ENCODE data around the gene EDIL3.
"Not testable (repeated sequence)": the region's sequence is repeated elsewhere in the genome, so short reads cannot be mapped to it uniquely, and the experiment has no call there.

Gene EDIL3

GRCh38 chr5:84354101-84354500 lies 30.6 kb downstream of the EDIL3 start:
- no peaks in the 10 kb centered on the region for H3K9me3 ChIP-seq (ENCODE audit: control insufficient read depth, insufficient read depth, low read length)

GRCh38 chr5:84344788-84345187 lies 39.9 kb downstream of the EDIL3 start:
- H3K4me3 ChIP-seq (ENCODE audit: low read length), result no peak overlapping the region
- H3K4me1 ChIP-seq (ENCODE audit: control insufficient read depth, insufficient read depth, low read length), result peaks cover 3% of the 10 kb centered on the region; the same call in 1 of the 2 replicates
- no peak overlapping the region for H3K27ac ChIP-seq (ENCODE audit: low read length)
- no peak for DNase-seq (ENCODE audit: low read depth, low spot score)
- WGBS (ENCODE audit: insufficient coverage, insufficient read length), result no CpG with 5 or more reads among the region's 1 CpG
- no peaks in the 10 kb centered on the region for H3K9me3 ChIP-seq (ENCODE audit: control insufficient read depth, insufficient read depth, low read length)
- no peaks in the 10 kb centered on the region for H3K36me3 ChIP-seq (ENCODE audit: control insufficient read depth, insufficient read depth, low read length)
- H3K27me3 ChIP-seq (ENCODE audit: control insufficient read depth, insufficient read depth, low read length), result no peaks in the 10 kb centered on the region

More at GRCh38 chr5:84354101-84354500, 30.6 kb downstream of the EDIL3 start:
- DNase-seq (ENCODE audit: low read depth, low spot score), result no peak
- Histone ChIP-seq H3K4me3 (ENCODE audit: low read length) (no peak overlapping the region), H3K27me3 (ENCODE audit: control insufficient read depth, insufficient read depth, low read length) (no peaks in the 10 kb centered on the region), H3K36me3 (ENCODE audit: control insufficient read depth, insufficient read depth, low read length) (no peaks in the 10 kb centered on the region; the same call in 1 of the 2 replicates), H3K4me1 (ENCODE audit: control insufficient read depth, insufficient read depth, low read length) (no peaks in the 10 kb centered on the region), H3K27ac (ENCODE audit: low read length) (no peak overlapping the region)
- no CpG with 5 or more reads among the region's 4 CpGs for WGBS (ENCODE audit: insufficient coverage, insufficient read length)

- Histone ChIP-seq H3K4me1 (ENCODE audit: control insufficient read depth, insufficient read depth, low read length) (peaks cover 2% of the 10 kb centered on the region; the same call in 1 of the 2 replicates), H3K27ac (ENCODE audit: low read length) (no peak overlapping the region), H3K36me3 (ENCODE audit: control insufficient read depth, insufficient read depth, low read length) (no peaks in the 10 kb centered on the region), H3K27me3 (ENCODE audit: control insufficient read depth, insufficient read depth, low read length) (no peaks in the 10 kb centered on the region), H3K4me3 (ENCODE audit: low read length) (no peak overlapping the region), H3K9me3 (ENCODE audit: control insufficient read depth, insufficient read depth, low read length) (no peaks in the 10 kb centered on the region)
- DNase-seq (ENCODE audit: low read depth, low spot score), result no peak
Measured at GRCh38 chr5:84343171-84343570, 41.5 kb downstream of the EDIL3 start.

- no peaks in the 10 kb centered on the region for H3K9me3 ChIP-seq (ENCODE audit: control insufficient read depth, insufficient read depth, low read length)
- no peak overlapping the region for H3K27ac ChIP-seq (ENCODE audit: low read length)
- H3K36me3 ChIP-seq (ENCODE audit: control insufficient read depth, insufficient read depth, low read length), result no peaks in the 10 kb centered on the region
- H3K4me3 ChIP-seq (ENCODE audit: low read length), result no peak overlapping the region
- no peaks in the 10 kb centered on the region for H3K27me3 ChIP-seq (ENCODE audit: control insufficient read depth, insufficient read depth, low read length)
- no peak for DNase-seq (ENCODE audit: low read depth, low spot score)
- no peaks in the 10 kb centered on the region for H3K4me1 ChIP-seq (ENCODE audit: control insufficient read depth, insufficient read depth, low read length)
- WGBS (ENCODE audit: insufficient coverage, insufficient read length), result no CpG with 5 or more reads among the region's 5 CpGs
Measured at GRCh38 chr5:84332106-84332505, 52.6 kb downstream of the EDIL3 start.

- H3K4me3 ChIP-seq (ENCODE audit: low read length), result no peak overlapping the region
- no CpG with 5 or more reads among the region's 3 CpGs for WGBS (ENCODE audit: insufficient coverage, insufficient read length)
- DNase-seq (ENCODE audit: low read depth, low spot score), result no peak
- H3K36me3 ChIP-seq (ENCODE audit: control insufficient read depth, insufficient read depth, low read length), result no peaks in the 10 kb centered on the region
- no peaks in the 10 kb centered on the region for H3K9me3 ChIP-seq (ENCODE audit: control insufficient read depth, insufficient read depth, low read length)
- no peaks in the 10 kb centered on the region for H3K27me3 ChIP-seq (ENCODE audit: control insufficient read depth, insufficient read depth, low read length)
- no peaks in the 10 kb centered on the region for H3K4me1 ChIP-seq (ENCODE audit: control insufficient read depth, insufficient read depth, low read length)
- H3K27ac ChIP-seq (ENCODE audit: low read length), result no peak overlapping the region
Measured at GRCh38 chr5:84327591-84327990, 57.1 kb downstream of the EDIL3 start.

GRCh38 chr5:84322646-84323045 lies 62.0 kb downstream of the EDIL3 start:
- H3K27ac ChIP-seq (ENCODE audit: low read length), result no peak overlapping the region
- no peaks in the 10 kb centered on the region for H3K9me3 ChIP-seq (ENCODE audit: control insufficient read depth, insufficient read depth, low read length)
- no CpG with 5 or more reads among the region's 3 CpGs for WGBS (ENCODE audit: insufficient coverage, insufficient read length)
- DNase-seq (ENCODE audit: low read depth, low spot score), result no peak
- no peak overlapping the region for H3K4me3 ChIP-seq (ENCODE audit: low read length)
- H3K27me3 ChIP-seq (ENCODE audit: control insufficient read depth, insufficient read depth, low read length), result no peaks in the 10 kb centered on the region
- no peaks in the 10 kb centered on the region for H3K4me1 ChIP-seq (ENCODE audit: control insufficient read depth, insufficient read depth, low read length)
- no peaks in the 10 kb centered on the region for H3K36me3 ChIP-seq (ENCODE audit: control insufficient read depth, insufficient read depth, low read length)

GRCh38 chr5:84317826-84318225 lies 66.9 kb downstream of the EDIL3 start:
- H3K36me3 ChIP-seq (ENCODE audit: control insufficient read depth, insufficient read depth, low read length); H3K27ac ChIP-seq (ENCODE audit: low read length); H3K4me1 ChIP-seq (ENCODE audit: control insufficient read depth, insufficient read depth, low read length); H3K9me3 ChIP-seq (ENCODE audit: control insufficient read depth, insufficient read depth, low read length); H3K27me3 ChIP-seq (ENCODE audit: control insufficient read depth, insufficient read depth, low read length); DNase-seq (ENCODE audit: low read depth, low spot score); H3K4me3 ChIP-seq (ENCODE audit: low read length): not testable (repeated sequence)
- no CpG with 5 or more reads among the region's 1 CpG for WGBS (ENCODE audit: insufficient coverage, insufficient read length)

- H3K36me3 ChIP-seq (ENCODE audit: control insufficient read depth, insufficient read depth, low read length); H3K4me3 ChIP-seq (ENCODE audit: low read length); H3K4me1 ChIP-seq (ENCODE audit: control insufficient read depth, insufficient read depth, low read length); DNase-seq (ENCODE audit: low read depth, low spot score); H3K27ac ChIP-seq (ENCODE audit: low read length); H3K9me3 ChIP-seq (ENCODE audit: control insufficient read depth, insufficient read depth, low read length); H3K27me3 ChIP-seq (ENCODE audit: control insufficient read depth, insufficient read depth, low read length): not testable (repeated sequence)
- WGBS (ENCODE audit: insufficient coverage, insufficient read length), result no CpG with 5 or more reads among the region's 30 CpGs
Measured at GRCh38 chr5:84312280-84312679, 72.4 kb downstream of the EDIL3 start.

GRCh38 chr5:84309850-84310249 lies 74.8 kb downstream of the EDIL3 start:
- not testable (repeated sequence) for H3K4me1 ChIP-seq (ENCODE audit: control insufficient read depth, insufficient read depth, low read length); H3K27ac ChIP-seq (ENCODE audit: low read length); DNase-seq (ENCODE audit: low read depth, low spot score); H3K27me3 ChIP-seq (ENCODE audit: control insufficient read depth, insufficient read depth, low read length); H3K9me3 ChIP-seq (ENCODE audit: control insufficient read depth, insufficient read depth, low read length); H3K4me3 ChIP-seq (ENCODE audit: low read length); H3K36me3 ChIP-seq (ENCODE audit: control insufficient read depth, insufficient read depth, low read length)

GRCh38 chr5:84306601-84307000 lies 78.1 kb downstream of the EDIL3 start:
- no peak overlapping the region for H3K27ac ChIP-seq (ENCODE audit: low read length)
- no peak overlapping the region for H3K4me3 ChIP-seq (ENCODE audit: low read length)
- H3K9me3 ChIP-seq (ENCODE audit: control insufficient read depth, insufficient read depth, low read length), result no peaks in the 10 kb centered on the region
- no peaks in the 10 kb centered on the region for H3K4me1 ChIP-seq (ENCODE audit: control insufficient read depth, insufficient read depth, low read length)
- WGBS (ENCODE audit: insufficient coverage, insufficient read length), result no CpG with 5 or more reads among the region's 1 CpG
- DNase-seq (ENCODE audit: low read depth, low spot score), result no peak
- H3K27me3 ChIP-seq (ENCODE audit: control insufficient read depth, insufficient read depth, low read length), result no peaks in the 10 kb centered on the region
- H3K36me3 ChIP-seq (ENCODE audit: control insufficient read depth, insufficient read depth, low read length), result no peaks in the 10 kb centered on the region

- Histone ChIP-seq H3K36me3 (ENCODE audit: control insufficient read depth, insufficient read depth, low read length) (no peaks in the 10 kb centered on the region), H3K4me1 (ENCODE audit: control insufficient read depth, insufficient read depth, low read length) (no peaks in the 10 kb centered on the region; the same call in 1 of the 2 replicates), H3K27ac (ENCODE audit: low read length) (no peak overlapping the region), H3K4me3 (ENCODE audit: low read length) (no peak overlapping the region), H3K27me3 (ENCODE audit: control insufficient read depth, insufficient read depth, low read length) (no peaks in the 10 kb centered on the region), H3K9me3 (ENCODE audit: control insufficient read depth, insufficient read depth, low read length) (no peaks in the 10 kb centered on the region)
- DNase-seq (ENCODE audit: low read depth, low spot score), result no peak
Measured at GRCh38 chr5:84304599-84304998, 80.1 kb downstream of the EDIL3 start.

Measured in iPS DF 6.9 (cell line).